OCI-LY1 (cell line): ENCODE data around the gene MYADML2.

ENCODE experiments used
- H2AFZ ChIP-seq: fragments of 200-600 bp; sonication (generic), shearing (Covaris generic); 2 replicates; pipeline ENCODE4 v1.6.0; 2014; ENCODE audit warnings: antibody characterized with exemption, mild to moderate bottlenecking, low read length
- H3F3A ChIP-seq: fragments of 200-600 bp; sonication (generic), shearing (Covaris generic); 2 replicates; pipeline ENCODE4 v1.6.0; 2014; ENCODE audit warnings: mild to moderate bottlenecking, antibody characterized with exemption, low read length, moderate library complexity; ENCODE audit not compliant: insufficient read depth
- H3K27ac ChIP-seq: fragments of 200-600 bp; sonication (generic); 2 replicates; pipeline ENCODE4 v1.5.1; 2014; ENCODE audit warnings: low read length, mixed run types, mild to moderate bottlenecking, low read depth; ENCODE audit not compliant: poor library complexity, severe bottlenecking
- H3K27me3 ChIP-seq: fragments of 200-600 bp; sonication (generic); 2 replicates; pipeline ENCODE4 v1.6.0; 2014; ENCODE audit warnings: antibody characterized with exemption, mild to moderate bottlenecking, low read length, moderate library complexity; ENCODE audit not compliant: insufficient read depth
- H3K36me3 ChIP-seq: fragments of 200-600 bp; sonication (generic); 2 replicates; pipeline ENCODE4 v1.6.1; 2014; ENCODE audit warnings: mild to moderate bottlenecking, antibody characterized with exemption, low read length, moderate library complexity, mixed read lengths; ENCODE audit not compliant: insufficient read depth
- H3K4me1 ChIP-seq: fragments of 200-600 bp; sonication (generic); 2 replicates; pipeline ENCODE4 v1.5.1; 2014; ENCODE audit warnings: mild to moderate bottlenecking, low read length, moderate library complexity; ENCODE audit not compliant: insufficient read depth, severe bottlenecking
- H3K4me2 ChIP-seq: fragments of 200-600 bp; sonication (generic), shearing (Covaris generic); 2 replicates; pipeline ENCODE4 v1.6.1; 2014; ENCODE audit warnings: low read length
- H3K4me3 ChIP-seq: fragments of 200-600 bp; sonication (generic); 2 replicates; pipeline ENCODE4 v1.5.1; 2014; ENCODE audit warnings: low read length, low read depth, mild to moderate bottlenecking, mixed read lengths; ENCODE audit not compliant: poor library complexity, severe bottlenecking
- H3K79me2 ChIP-seq: fragments of 200-600 bp; shearing (Covaris generic); 2 replicates; pipeline ENCODE4 v1.6.1; 2016; ENCODE audit warnings: mixed run types, low read length, mixed read lengths; ENCODE audit not compliant: insufficient read depth
- H3K9ac ChIP-seq: fragments of 200-600 bp; sonication (generic), shearing (Covaris generic); 2 replicates; pipeline ENCODE4 v1.6.1; 2014; ENCODE audit warnings: mild to moderate bottlenecking, low read length, mixed read lengths
- H3K9me2 ChIP-seq: fragments of 200-600 bp; sonication (generic), shearing (Covaris generic); 2 replicates; pipeline ENCODE4 v1.6.1; 2014; ENCODE audit warnings: low read depth, mild to moderate bottlenecking, low read length, mixed read lengths
- H3K9me3 ChIP-seq: fragments of 200-600 bp; shearing (Covaris generic); 2 replicates; pipeline ENCODE4 v1.6.1; 2014; ENCODE audit warnings: low read length, mixed read lengths
- H4K20me1 ChIP-seq: fragments of 200-600 bp; sonication (generic), shearing (Covaris generic); 2 replicates; pipeline ENCODE4 v1.6.0; 2016; ENCODE audit warnings: mild to moderate bottlenecking, low read length; ENCODE audit not compliant: insufficient read depth
- EZH2 ChIP-seq: fragments of 200-600 bp; sonication (generic), shearing (Covaris generic); IDR thresholded peaks from 2 replicates; pipeline ENCODE4 v1.8.0; 2017; ENCODE audit warnings: borderline replicate concordance, mixed run types, mild to moderate bottlenecking, antibody characterized with exemption, low read length, moderate library complexity, mixed read lengths
- TF ChIP-seq, protein P1 (sequence below): fragments of 200-600 bp; sonication (generic), shearing (Covaris generic); IDR thresholded peaks from 2 replicates; pipeline ENCODE4 v1.5.1; 2017; ENCODE audit warnings: mild to moderate bottlenecking, antibody characterized with exemption, low read length, moderate library complexity, mixed read lengths

Gene MYADML2

GRCh38 chr17:81931189-81931556 is 15.9 kb downstream of the MYADML2 start:
- no peaks in the 10 kb centered on the region for H3K9me2 ChIP-seq
- H3K4me2 ChIP-seq, result no peak overlapping the region
- H3K4me3 ChIP-seq, result no peak overlapping the region
- H4K20me1 ChIP-seq, result no peaks in the 10 kb centered on the region
- H3K9ac ChIP-seq, result no peak overlapping the region
- H3K27ac ChIP-seq, result no peak overlapping the region
- no peaks in the 10 kb centered on the region for H3K36me3 ChIP-seq
- no peaks in the 10 kb centered on the region for H3F3A ChIP-seq
- no peak overlapping the region for H2AFZ ChIP-seq
- TF ChIP-seq, protein P1, sequence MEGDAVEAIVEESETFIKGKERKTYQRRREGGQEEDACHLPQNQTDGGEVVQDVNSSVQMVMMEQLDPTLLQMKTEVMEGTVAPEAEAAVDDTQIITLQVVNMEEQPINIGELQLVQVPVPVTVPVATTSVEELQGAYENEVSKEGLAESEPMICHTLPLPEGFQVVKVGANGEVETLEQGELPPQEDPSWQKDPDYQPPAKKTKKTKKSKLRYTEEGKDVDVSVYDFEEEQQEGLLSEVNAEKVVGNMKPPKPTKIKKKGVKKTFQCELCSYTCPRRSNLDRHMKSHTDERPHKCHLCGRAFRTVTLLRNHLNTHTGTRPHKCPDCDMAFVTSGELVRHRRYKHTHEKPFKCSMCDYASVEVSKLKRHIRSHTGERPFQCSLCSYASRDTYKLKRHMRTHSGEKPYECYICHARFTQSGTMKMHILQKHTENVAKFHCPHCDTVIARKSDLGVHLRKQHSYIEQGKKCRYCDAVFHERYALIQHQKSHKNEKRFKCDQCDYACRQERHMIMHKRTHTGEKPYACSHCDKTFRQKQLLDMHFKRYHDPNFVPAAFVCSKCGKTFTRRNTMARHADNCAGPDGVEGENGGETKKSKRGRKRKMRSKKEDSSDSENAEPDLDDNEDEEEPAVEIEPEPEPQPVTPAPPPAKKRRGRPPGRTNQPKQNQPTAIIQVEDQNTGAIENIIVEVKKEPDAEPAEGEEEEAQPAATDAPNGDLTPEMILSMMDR, result no peak
- TF ChIP-seq EZH2, result no peak
- H3K27me3 ChIP-seq, result peaks cover 3% of the 10 kb centered on the region; the same call in 1 of the 2 replicates
- peaks cover 5% of the 10 kb centered on the region; the same call in 1 of the 2 replicates for H3K79me2 ChIP-seq
- no peaks in the 10 kb centered on the region for H3K9me3 ChIP-seq
- peaks cover 9% of the 10 kb centered on the region for H3K4me1 ChIP-seq

- TF ChIP-seq, protein P1, result no peak
- no peak for TF ChIP-seq EZH2
- no peaks in the 10 kb centered on the region for H3K36me3 ChIP-seq
- H3K4me2 ChIP-seq, result no peak overlapping the region
- peaks cover 16% of the 10 kb centered on the region for H3K4me1 ChIP-seq
- no peak overlapping the region for H3K4me3 ChIP-seq
- peaks cover 11% of the 10 kb centered on the region; the same call in 1 of the 2 replicates for H3K79me2 ChIP-seq
- no peaks in the 10 kb centered on the region for H4K20me1 ChIP-seq
- H3K9me3 ChIP-seq, result no peaks in the 10 kb centered on the region
- no peak overlapping the region for H2AFZ ChIP-seq
- no peaks in the 10 kb centered on the region for H3K9me2 ChIP-seq
- no peaks in the 10 kb centered on the region for H3F3A ChIP-seq
- H3K9ac ChIP-seq, result no peak overlapping the region
- H3K27ac ChIP-seq, result no peak overlapping the region
- no peaks in the 10 kb centered on the region; the same call in 1 of the 2 replicates for H3K27me3 ChIP-seq
These were observed 16.6 kb downstream of the MYADML2 start for GRCh38 chr17:81930142-81931125.

- Histone ChIP-seq H3K4me1 (peaks cover 25% of the 10 kb centered on the region), H3K79me2 (peaks cover 18% of the 10 kb centered on the region), H2AFZ (no peak overlapping the region), H3K36me3 (no peaks in the 10 kb centered on the region), H3K9me3 (no peaks in the 10 kb centered on the region), H3K4me3 (no peak overlapping the region), H3K9ac (no peak overlapping the region), H3K27ac (no peak overlapping the region), H3K4me2 (no peak overlapping the region), H3F3A (no peaks in the 10 kb centered on the region), H3K27me3 (no peaks in the 10 kb centered on the region; the same call in 1 of the 2 replicates), H3K9me2 (no peaks in the 10 kb centered on the region), H4K20me1 (no peaks in the 10 kb centered on the region)
- TF ChIP-seq EZH2, result no peak
- TF ChIP-seq, protein P1, result no peak
These were observed 17.5 kb downstream of the MYADML2 start for GRCh38 chr17:81929253-81930141.
